Skeletal muscle tissue (tissue), 4 donors: Measurements from ENCODE around the gene PAPLN. TPM values are rescaled to one million over a fixed set of nuclear protein-coding genes. Genes with fewer than 3 reads are reported as not detected.

Experiments used
- H3K27ac ChIP-seq: one replicate; pipeline ENCODE4 v1.7.0; 2013; ENCODE audit warnings: mild to moderate bottlenecking, low read depth, low read length, inconsistent platforms
- H3K27me3 ChIP-seq, 3 donors: one replicate each; pipeline ENCODE4 v1.7.0; 2013; ENCODE audit warnings: low read length in 3 of 3; ENCODE audit not compliant: control insufficient read depth in 3 of 3, insufficient read depth in 3 of 3
- H3K36me3 ChIP-seq, 3 donors: one replicate each; pipeline ENCODE4 v1.7.0; 2013; ENCODE audit warnings: low read length in 3 of 3; ENCODE audit not compliant: control insufficient read depth in 3 of 3, insufficient read depth in 3 of 3
- H3K4me1 ChIP-seq, 3 donors: one replicate each; pipeline ENCODE4 v1.7.0; 2013; ENCODE audit warnings: low read length in 3 of 3, mild to moderate bottlenecking in 3 of 3; ENCODE audit not compliant: control insufficient read depth in 3 of 3, insufficient read depth in 3 of 3
- H3K4me3 ChIP-seq, 3 donors: one replicate each; pipeline ENCODE4 v1.7.0; 2013; ENCODE audit warnings: low read length in 3 of 3
- H3K9ac ChIP-seq, 3 donors: one replicate each; pipeline ENCODE4 v1.7.0; 2013; ENCODE audit warnings: low read length in 3 of 3, mild to moderate bottlenecking in 3 of 3, moderate library complexity in 2 of 3, low read depth in 1 of 3
- H3K9me3 ChIP-seq, 3 donors: one replicate each; pipeline ENCODE4 v1.7.0; 2013; ENCODE audit warnings: low read length in 3 of 3; ENCODE audit not compliant: control insufficient read depth in 3 of 3
- total RNA-seq: library from RNA; depleted of rRNA; stranded (reverse); fragments of >200 nt; gene quantifications from one replicate; pipeline ENCODE4 v1.2.3, GENCODE V29; 2014
- donor health status: Osteomylitis.

PAPLN gene
- total RNA-seq, 1 donor from 2014 or later = 1.6 TPM

DNA sequence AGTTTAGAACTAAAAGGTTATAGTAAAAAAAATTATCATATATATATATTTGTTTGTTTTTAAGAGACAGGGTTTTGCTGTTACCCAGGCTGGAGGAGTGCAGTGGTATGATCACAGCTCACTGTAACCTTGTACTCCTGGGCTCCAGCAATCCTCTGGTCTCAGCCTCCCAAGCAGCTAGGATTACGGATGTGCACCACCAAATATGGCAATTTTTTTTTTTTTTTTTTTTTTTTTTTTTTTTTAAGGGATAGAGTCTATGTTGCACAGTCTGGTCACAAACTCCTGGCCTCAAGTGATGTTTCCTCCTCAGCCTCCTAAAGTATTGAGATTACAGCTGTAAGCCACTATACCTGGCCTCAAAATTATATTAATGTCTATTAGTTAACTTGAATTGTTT lies 48.7 kb downstream of the PAPLN start:
- no peaks in the 10 kb centered on the region for H3K4me1 ChIP-seq
- H3K27ac ChIP-seq = no peak overlapping the region
- H3K4me3 ChIP-seq = no peak overlapping the region
- no peaks in the 10 kb centered on the region for H3K9me3 ChIP-seq
- no peak overlapping the region for H3K9ac ChIP-seq
- peaks cover 23 to 45% (median 44%) of the 10 kb centered on the region in 3 donors for H3K36me3 ChIP-seq
- H3K27me3 ChIP-seq = no peaks in the 10 kb centered on the region

GRCh38 chr14:73286598-73286997 lies 49.3 kb downstream of the PAPLN start:
- H3K4me1 ChIP-seq = no peaks in the 10 kb centered on the region
- H3K4me3 ChIP-seq = no peak overlapping the region
- H3K9me3 ChIP-seq = no peaks in the 10 kb centered on the region
- peaks cover 21 to 44% (median 39%) of the 10 kb centered on the region in 3 donors for H3K36me3 ChIP-seq
- no peak overlapping the region for H3K9ac ChIP-seq
- H3K27ac ChIP-seq = no peak overlapping the region
- no peaks in the 10 kb centered on the region for H3K27me3 ChIP-seq

- Histone ChIP-seq H3K4me1 (no peaks in the 10 kb centered on the region), H3K36me3 (peaks cover 19 to 42% (median 37%) of the 10 kb centered on the region in 3 donors), H3K4me3 (no peak overlapping the region), H3K27ac (no peak overlapping the region), H3K9me3 (no peaks in the 10 kb centered on the region), H3K9ac (no peak overlapping the region), H3K27me3 (no peaks in the 10 kb centered on the region)
These were observed 49.8 kb downstream of the PAPLN start for GRCh38 chr14:73287071-73287470.

DNA sequence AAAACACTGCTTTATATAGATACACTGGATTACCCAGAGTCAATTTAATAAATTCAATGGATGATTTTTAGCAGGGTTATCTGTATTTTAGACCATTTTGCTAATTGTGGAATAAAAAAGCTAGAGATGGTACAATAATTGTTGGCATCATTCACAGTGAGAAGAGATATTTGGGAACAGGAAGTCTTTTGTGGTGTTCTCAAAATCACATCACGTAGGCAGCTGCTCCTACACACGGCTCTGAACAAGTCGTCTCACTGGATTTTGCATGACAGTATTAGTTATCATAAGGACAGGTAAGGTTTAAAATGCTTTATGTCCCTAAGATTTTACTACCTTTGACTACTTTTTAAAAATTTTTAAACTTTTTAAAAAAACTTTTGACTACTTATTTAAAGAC lies 52.0 kb downstream of the PAPLN start:
- Histone ChIP-seq H3K36me3 (peaks cover 10 to 32% (median 18%) of the 10 kb centered on the region in 3 donors), H3K9ac (no peak overlapping the region), H3K9me3 (no peaks in the 10 kb centered on the region), H3K27me3 (no peaks in the 10 kb centered on the region), H3K4me3 (no peak overlapping the region), H3K27ac (no peak overlapping the region), H3K4me1 (no peaks in the 10 kb centered on the region)

GRCh38 chr14:73289729-73290128 lies 52.4 kb downstream of the PAPLN start:
- no peaks in the 10 kb centered on the region for H3K4me1 ChIP-seq
- no peak overlapping the region for H3K4me3 ChIP-seq
- no peaks in the 10 kb centered on the region for H3K9me3 ChIP-seq
- H3K36me3 ChIP-seq = peaks cover 10 to 30% (median 15%) of the 10 kb centered on the region in 3 donors
- no peaks in the 10 kb centered on the region for H3K27me3 ChIP-seq
- H3K9ac ChIP-seq = no peak overlapping the region
- H3K27ac ChIP-seq = no peak overlapping the region

- H3K9ac ChIP-seq = no peak overlapping the region
- no peaks in the 10 kb centered on the region for H3K4me1 ChIP-seq
- no peak overlapping the region for H3K4me3 ChIP-seq
- H3K36me3 ChIP-seq = peaks cover 10 to 26% (median 11%) of the 10 kb centered on the region in 3 donors
- no peaks in the 10 kb centered on the region for H3K27me3 ChIP-seq
- no peak overlapping the region for H3K27ac ChIP-seq
- no peaks in the 10 kb centered on the region for H3K9me3 ChIP-seq
These were observed 53.0 kb downstream of the PAPLN start for GRCh38 chr14:73290279-73290678.

DNA sequence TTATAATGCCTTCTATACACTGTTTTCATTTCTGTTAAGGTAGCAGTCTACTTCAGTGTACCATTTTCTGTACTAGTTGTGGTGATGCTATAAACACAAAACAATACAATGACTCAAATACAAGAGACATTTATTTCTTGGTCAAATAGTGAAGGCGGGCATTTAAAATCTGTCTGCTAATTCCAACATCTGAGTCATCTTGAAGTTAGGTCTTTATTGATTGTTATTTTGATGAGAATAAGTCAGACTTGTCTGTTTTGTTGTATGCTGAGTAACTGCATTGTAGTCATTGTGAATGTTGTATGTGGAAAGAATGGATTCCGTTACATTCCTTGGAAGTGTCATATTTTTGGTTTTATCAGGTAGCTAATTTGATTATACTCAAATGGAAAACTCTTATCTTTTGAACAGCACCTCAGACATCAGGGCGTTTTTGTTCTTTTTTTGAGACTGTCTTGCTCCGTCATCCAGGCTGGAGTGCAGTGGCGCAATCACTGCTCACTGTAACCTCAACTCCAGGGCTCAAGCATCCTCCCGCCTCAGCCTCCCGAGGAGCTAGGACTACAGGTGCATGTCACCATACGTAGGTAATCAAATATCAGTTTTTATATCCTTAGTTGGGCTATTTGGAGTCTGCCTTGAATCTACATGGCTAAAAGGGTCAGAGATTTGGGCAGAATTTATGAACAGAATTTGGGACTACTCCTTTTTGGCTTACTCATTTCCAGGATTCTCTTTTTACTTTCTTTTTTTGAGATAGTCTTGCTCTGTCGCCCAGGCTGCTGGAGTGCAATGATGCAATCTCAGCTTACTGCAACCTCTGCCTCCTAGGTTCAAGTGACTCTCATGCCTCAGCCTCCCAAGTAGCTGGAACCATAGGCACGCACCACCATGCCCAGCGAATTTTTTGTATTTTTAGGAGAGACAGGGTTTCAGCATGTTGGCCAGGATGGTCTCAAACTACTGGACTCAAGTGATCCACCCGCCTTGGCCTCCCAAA lies 56.8 kb downstream of the PAPLN start:
- no peaks in the 10 kb centered on the region for H3K9me3 ChIP-seq
- no peak overlapping the region for H3K4me3 ChIP-seq
- peaks cover 0 to 2% (median 0%) of the 10 kb centered on the region in 3 donors for H3K4me1 ChIP-seq
- H3K9ac ChIP-seq = no peak overlapping the region
- H3K27me3 ChIP-seq = no peaks in the 10 kb centered on the region
- H3K36me3 ChIP-seq = peaks cover 4 to 14% (median 4%) of the 10 kb centered on the region in 3 donors
- H3K27ac ChIP-seq = no peak overlapping the region

DNA sequence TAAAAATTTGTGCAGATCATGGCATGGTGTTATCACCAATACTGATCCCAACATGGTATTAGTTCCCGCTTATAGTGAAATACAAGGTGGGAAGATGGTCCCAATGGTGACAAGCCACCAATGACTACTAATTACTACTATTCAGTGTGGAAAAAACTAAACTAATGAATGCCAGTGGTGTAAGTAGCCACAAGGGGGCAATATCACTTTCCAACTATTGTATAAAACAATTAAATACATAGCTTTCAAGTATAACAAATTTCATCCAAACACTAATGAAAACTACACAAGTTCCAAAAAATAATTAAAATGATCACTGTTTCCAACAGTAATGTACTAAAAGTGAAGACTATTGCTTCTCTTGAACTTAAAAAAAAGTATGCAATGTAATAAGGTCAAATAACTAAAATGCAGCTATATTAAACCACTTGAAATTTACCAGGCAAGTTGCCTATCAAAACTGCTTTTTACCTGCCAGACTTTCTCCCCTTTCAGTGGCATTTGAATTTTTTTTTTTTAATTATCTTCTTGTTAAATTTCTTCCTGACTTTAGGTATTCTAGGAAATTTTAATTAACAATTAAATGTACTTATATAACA lies 58.0 kb downstream of the PAPLN start:
- H3K9ac ChIP-seq = no peak overlapping the region
- peaks cover 4 to 14% (median 4%) of the 10 kb centered on the region in 3 donors for H3K36me3 ChIP-seq
- no peak overlapping the region for H3K27ac ChIP-seq
- H3K4me1 ChIP-seq = peaks cover 0 to 2% (median 0%) of the 10 kb centered on the region in 3 donors
- no peak overlapping the region for H3K4me3 ChIP-seq
- H3K27me3 ChIP-seq = no peaks in the 10 kb centered on the region
- no peaks in the 10 kb centered on the region for H3K9me3 ChIP-seq

- Histone ChIP-seq H3K27ac (no peak overlapping the region), H3K27me3 (no peaks in the 10 kb centered on the region), H3K9me3 (no peaks in the 10 kb centered on the region), H3K4me1 (peaks cover 0 to 4% (median 2%) of the 10 kb centered on the region in 3 donors), H3K9ac (no peak overlapping the region), H3K4me3 (no peak overlapping the region), H3K36me3 (no peaks in the 10 kb centered on the region)
These were observed 68.2 kb downstream of the PAPLN start for GRCh38 chr14:73305499-73305898.

- Histone ChIP-seq H3K4me3 (no peak overlapping the region), H3K27ac (no peak overlapping the region), H3K9me3 (no peaks in the 10 kb centered on the region), H3K27me3 (no peaks in the 10 kb centered on the region), H3K4me1 (peaks cover 0 to 4% (median 2%) of the 10 kb centered on the region in 3 donors), H3K36me3 (no peaks in the 10 kb centered on the region), H3K9ac (no peak overlapping the region)
These were observed 70.0 kb downstream of the PAPLN start for GRCh38 chr14:73307261-73307660.
